Cortex of kidney (tissue), 1 donor: Measurements from ENCODE around the gene ADRB2.

ENCODE experiments used
- DNase-seq: peaks from one replicate; lab custom pipeline; 2025; lab: John Stamatoyannopoulos, UW

The ADRB2 gene

GRCh38 chr5:148831590-148832565 is 5.5 kb downstream of the ADRB2 start:
- no peak for DNase-seq

- no peak for DNase-seq
Measured at GRCh38 chr5:148833122-148833521, 6.7 kb downstream of the ADRB2 start.

- no peak for DNase-seq
Measured at GRCh38 chr5:148833925-148834324, 7.5 kb downstream of the ADRB2 start.

- no peak for DNase-seq
Measured at GRCh38 chr5:148834689-148835088, 8.3 kb downstream of the ADRB2 start.

GRCh38 chr5:148836272-148837250 is 10.2 kb downstream of the ADRB2 start:
- DNase-seq, result no peak

- no peak for DNase-seq
Measured at GRCh38 chr5:148837383-148837782, 11.0 kb downstream of the ADRB2 start.

- no peak for DNase-seq
Measured at GRCh38 chr5:148838357-148838756, 11.9 kb downstream of the ADRB2 start.

- DNase-seq, result no peak
Measured at GRCh38 chr5:148839960-148840359, 13.5 kb downstream of the ADRB2 start.

GRCh38 chr5:148840531-148840930 is 14.1 kb downstream of the ADRB2 start:
- no peak for DNase-seq

GRCh38 chr5:148841519-148841918 is 15.1 kb downstream of the ADRB2 start:
- no peak for DNase-seq

- DNase-seq, result no peak
Measured at GRCh38 chr5:148842161-148842560, 15.8 kb downstream of the ADRB2 start.

- no peak for DNase-seq
Measured at GRCh38 chr5:148843510-148844318, 17.3 kb downstream of the ADRB2 start.

- DNase-seq, result no peak
Measured at GRCh38 chr5:148844433-148845280, 18.2 kb downstream of the ADRB2 start.

GRCh38 chr5:148846930-148847329 is 20.5 kb downstream of the ADRB2 start:
- DNase-seq, result no peak

GRCh38 chr5:148847456-148847855 is 21.0 kb downstream of the ADRB2 start:
- no peak for DNase-seq

- DNase-seq, result no peak
Measured at GRCh38 chr5:148848393-148849031, 22.1 kb downstream of the ADRB2 start.

GRCh38 chr5:148849461-148849860 is 23.1 kb downstream of the ADRB2 start:
- DNase-seq, result no peak

GRCh38 chr5:148850836-148851235 is 24.4 kb downstream of the ADRB2 start:
- no peak for DNase-seq

GRCh38 chr5:148853868-148854267 is 27.5 kb downstream of the ADRB2 start:
- DNase-seq, result no peak
